ENCODE data around the gene GIMAP2. TPM values are rescaled to one million over a fixed set of nuclear protein-coding genes. Genes with fewer than 3 reads are reported as not detected.

GIMAP2 gene
- total and polyA plus RNA-seq, 2 of the 13 experiments (the other 11 are each of a cell fraction or from before 2014, with no cell fraction given) = 0.49 to 1.4 TPM

DNA sequence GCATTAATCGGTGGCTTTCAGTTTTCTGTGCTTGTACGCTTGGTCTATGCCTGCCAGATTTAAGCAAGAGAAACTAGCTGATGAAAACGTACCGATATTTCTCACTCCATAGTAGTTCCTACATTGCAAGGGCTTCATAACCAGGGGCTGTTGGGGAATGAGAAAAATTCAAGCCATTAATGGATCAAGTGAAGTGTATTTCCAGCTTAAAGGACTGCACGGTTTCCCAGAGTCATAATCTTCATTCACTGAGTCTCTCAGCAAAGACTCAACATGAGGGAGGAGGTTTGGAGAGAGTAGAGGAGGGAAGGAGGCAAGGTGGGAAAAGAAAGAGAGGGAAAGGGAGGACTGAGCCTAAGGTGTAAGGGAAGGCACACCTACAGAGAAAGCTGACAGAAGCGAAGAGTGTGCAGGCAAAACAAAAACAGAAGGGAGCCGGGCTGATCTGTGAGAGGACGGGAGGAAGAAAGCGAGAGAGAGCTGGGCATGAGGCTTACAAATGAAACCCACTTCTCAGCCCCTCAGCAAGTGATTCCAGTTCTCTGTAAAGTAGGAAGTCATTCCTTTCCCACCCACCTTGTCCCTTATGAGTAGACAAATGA, 625 bp downstream of the GIMAP2 start:
- peak overlapping the region; percentile 35 to 53 (median 49); a peak in 5 of 6 replicates for H3K4me3 ChIP-seq (replicated peaks in 1 of 3; ENCODE audit: insufficient read depth in 1 of 3, low read depth in 2 of 3, low read length in 3 of 3)
- no peaks in the 10 kb centered on the region for H4K20me1 ChIP-seq (ENCODE audit: insufficient read depth, low read length)
- in situ Hi-C loops (cut with HindIII; ENCODE audit: extremely low pct_ligation_motif_present, low pct_unique_long_range_greater_than_20kb) (no loop called here), intact Hi-C loops (cut with micrococcal nuclease; ENCODE audit: unreplicated experiment) (no loop called here)
- H3K79me2 ChIP-seq (ENCODE audit: insufficient read depth, low read length) = no peaks in the 10 kb centered on the region
- H2AFZ ChIP-seq (ENCODE audit: low read length) = peak overlapping the region; percentile 92
- CTCF ChIA-PET (ENCODE audit: low intra/inter-chr PET ratio, low total read pairs) = no interaction called here
- no peaks in the 10 kb centered on the region for H3K36me3 ChIP-seq (replicated peaks in 1 of 2; ENCODE audit: control insufficient read depth in 1 of 2, insufficient read depth in 2 of 2, low read length in 2 of 2)
- TF ChIP-seq ZNF639 (CRISPR knock-in tag; conservative IDR thresholded peaks at IDR 0.05) (no peak), NFIB (CRISPR knock-in tag; IDR thresholded peaks at IDR 0.05; ENCODE audit: borderline replicate concordance) (no peak), TBX3 (IDR thresholded peaks at IDR 0.05; ENCODE audit: borderline replicate concordance) (no peak), MEF2D (CRISPR knock-in tag; IDR thresholded peaks at IDR 0.05) (no peak), ZNF30 (CRISPR knock-in tag; IDR thresholded peaks at IDR 0.05) (no peak), SRF (IDR thresholded peaks at IDR 0.05; ENCODE audit: low read depth, low read length) (no peak), MTF1 (CRISPR knock-in tag; IDR thresholded peaks at IDR 0.05) (no peak), SAP130 (CRISPR knock-in tag; IDR thresholded peaks at IDR 0.05; ENCODE audit: low read depth) (no peak), FOXC1 (CRISPR knock-in tag; IDR thresholded peaks at IDR 0.05; ENCODE audit: borderline replicate concordance) (no peak), ZNF850 (CRISPR knock-in tag; conservative IDR thresholded peaks at IDR 0.05) (no peak)
- TF ChIP-seq, protein P1, sequence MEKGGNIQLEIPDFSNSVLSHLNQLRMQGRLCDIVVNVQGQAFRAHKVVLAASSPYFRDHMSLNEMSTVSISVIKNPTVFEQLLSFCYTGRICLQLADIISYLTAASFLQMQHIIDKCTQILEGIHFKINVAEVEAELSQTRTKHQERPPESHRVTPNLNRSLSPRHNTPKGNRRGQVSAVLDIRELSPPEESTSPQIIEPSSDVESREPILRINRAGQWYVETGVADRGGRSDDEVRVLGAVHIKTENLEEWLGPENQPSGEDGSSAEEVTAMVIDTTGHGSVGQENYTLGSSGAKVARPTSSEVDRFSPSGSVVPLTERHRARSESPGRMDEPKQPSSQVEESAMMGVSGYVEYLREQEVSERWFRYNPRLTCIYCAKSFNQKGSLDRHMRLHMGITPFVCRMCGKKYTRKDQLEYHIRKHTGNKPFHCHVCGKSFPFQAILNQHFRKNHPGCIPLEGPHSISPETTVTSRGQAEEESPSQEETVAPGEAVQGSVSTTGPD (CRISPR knock-in tag; IDR thresholded peaks at IDR 0.05) = no peak
- TF ChIP-seq, protein P2, sequence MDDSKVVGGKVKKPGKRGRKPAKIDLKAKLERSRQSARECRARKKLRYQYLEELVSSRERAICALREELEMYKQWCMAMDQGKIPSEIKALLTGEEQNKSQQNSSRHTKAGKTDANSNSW (CRISPR knock-in tag; IDR thresholded peaks at IDR 0.05; ENCODE audit: borderline replicate concordance) = no peak
- DNase-seq (ENCODE audit: low spot score) (no peak), ATAC-seq (peak; percentile 71), FAIRE-seq (no peak)
- no peaks in the 10 kb centered on the region for H3K9me3 ChIP-seq (ENCODE audit: low read length)
- no peak overlapping the region for H3K27ac ChIP-seq (ENCODE audit: extremely low read length, insufficient read depth, low read length)
- peak overlapping the region; percentile 20; the same call in 1 of the 2 replicates for H3K9ac ChIP-seq (ENCODE audit: insufficient read depth, low read depth, low read length)
- H3K4me1 ChIP-seq (ENCODE audit: insufficient read depth, low read length) = peaks cover 8% of the 10 kb centered on the region; the same call in 1 of the 2 replicates
- H3K27me3 ChIP-seq (ENCODE audit: control insufficient read depth in 1 of 2, insufficient read depth in 2 of 2, low read length in 2 of 2) = 0 out of 5 replicates have a peak, but pooled peaks cover 0 to 3% of the 10 kb centered on the region in 2 experiments
- 26% methylated on average over 8 of the region's 9 CpGs for WGBS (ENCODE audit: low lambda C conversion rate)
- H3K4me2 ChIP-seq (ENCODE audit: low read depth, low read length) = peak overlapping the region; percentile 70
- POLR2A ChIA-PET = no interaction called here
- BruUV-seq (replicated peaks) = no TSS peak
